ENCODE data around the gene B3GNT5.

DNA sequence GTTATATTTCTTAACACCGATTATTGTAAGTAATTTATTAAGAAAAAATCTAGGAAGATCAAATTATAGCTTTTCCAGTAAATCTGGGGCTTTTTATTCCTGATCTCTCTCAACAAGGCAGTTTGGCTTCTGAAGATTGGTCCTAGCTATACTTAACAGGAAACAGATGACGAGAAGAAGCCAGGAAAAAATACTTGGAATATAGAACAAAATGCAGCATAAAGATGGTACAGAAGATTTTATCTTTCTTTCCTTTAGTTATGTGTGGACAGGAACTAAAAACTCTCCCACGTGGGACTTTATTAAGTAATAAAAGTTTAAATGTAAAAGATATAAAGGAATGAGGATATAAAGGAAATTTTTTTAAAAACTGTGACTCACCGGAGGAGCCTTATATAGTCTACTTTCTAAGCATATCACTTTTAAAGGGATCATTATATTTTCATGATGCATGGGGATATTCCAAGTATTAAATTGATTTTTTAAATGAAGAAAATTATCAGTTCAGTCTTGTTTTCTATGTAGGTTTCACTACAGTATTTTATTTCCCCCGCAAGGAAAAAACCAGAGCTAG is 8.2 kb downstream of the B3GNT5 start:
- TF ChIP-seq, protein P1, sequence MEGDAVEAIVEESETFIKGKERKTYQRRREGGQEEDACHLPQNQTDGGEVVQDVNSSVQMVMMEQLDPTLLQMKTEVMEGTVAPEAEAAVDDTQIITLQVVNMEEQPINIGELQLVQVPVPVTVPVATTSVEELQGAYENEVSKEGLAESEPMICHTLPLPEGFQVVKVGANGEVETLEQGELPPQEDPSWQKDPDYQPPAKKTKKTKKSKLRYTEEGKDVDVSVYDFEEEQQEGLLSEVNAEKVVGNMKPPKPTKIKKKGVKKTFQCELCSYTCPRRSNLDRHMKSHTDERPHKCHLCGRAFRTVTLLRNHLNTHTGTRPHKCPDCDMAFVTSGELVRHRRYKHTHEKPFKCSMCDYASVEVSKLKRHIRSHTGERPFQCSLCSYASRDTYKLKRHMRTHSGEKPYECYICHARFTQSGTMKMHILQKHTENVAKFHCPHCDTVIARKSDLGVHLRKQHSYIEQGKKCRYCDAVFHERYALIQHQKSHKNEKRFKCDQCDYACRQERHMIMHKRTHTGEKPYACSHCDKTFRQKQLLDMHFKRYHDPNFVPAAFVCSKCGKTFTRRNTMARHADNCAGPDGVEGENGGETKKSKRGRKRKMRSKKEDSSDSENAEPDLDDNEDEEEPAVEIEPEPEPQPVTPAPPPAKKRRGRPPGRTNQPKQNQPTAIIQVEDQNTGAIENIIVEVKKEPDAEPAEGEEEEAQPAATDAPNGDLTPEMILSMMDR (IDR thresholded peaks at IDR 0.05) = no peak
- TF ChIP-seq POLR2AphosphoS5 (IDR thresholded peaks at IDR 0.05; ENCODE audit: low read depth, low read length) (no peak), TCF7L2 (IDR thresholded peaks at IDR 0.05; ENCODE audit: low read depth, low read length) (no peak), SIN3A (IDR thresholded peaks at IDR 0.05; ENCODE audit: borderline replicate concordance, insufficient read depth, low read depth, low read length) (no peak)
- TF ChIP-seq, protein P2, sequence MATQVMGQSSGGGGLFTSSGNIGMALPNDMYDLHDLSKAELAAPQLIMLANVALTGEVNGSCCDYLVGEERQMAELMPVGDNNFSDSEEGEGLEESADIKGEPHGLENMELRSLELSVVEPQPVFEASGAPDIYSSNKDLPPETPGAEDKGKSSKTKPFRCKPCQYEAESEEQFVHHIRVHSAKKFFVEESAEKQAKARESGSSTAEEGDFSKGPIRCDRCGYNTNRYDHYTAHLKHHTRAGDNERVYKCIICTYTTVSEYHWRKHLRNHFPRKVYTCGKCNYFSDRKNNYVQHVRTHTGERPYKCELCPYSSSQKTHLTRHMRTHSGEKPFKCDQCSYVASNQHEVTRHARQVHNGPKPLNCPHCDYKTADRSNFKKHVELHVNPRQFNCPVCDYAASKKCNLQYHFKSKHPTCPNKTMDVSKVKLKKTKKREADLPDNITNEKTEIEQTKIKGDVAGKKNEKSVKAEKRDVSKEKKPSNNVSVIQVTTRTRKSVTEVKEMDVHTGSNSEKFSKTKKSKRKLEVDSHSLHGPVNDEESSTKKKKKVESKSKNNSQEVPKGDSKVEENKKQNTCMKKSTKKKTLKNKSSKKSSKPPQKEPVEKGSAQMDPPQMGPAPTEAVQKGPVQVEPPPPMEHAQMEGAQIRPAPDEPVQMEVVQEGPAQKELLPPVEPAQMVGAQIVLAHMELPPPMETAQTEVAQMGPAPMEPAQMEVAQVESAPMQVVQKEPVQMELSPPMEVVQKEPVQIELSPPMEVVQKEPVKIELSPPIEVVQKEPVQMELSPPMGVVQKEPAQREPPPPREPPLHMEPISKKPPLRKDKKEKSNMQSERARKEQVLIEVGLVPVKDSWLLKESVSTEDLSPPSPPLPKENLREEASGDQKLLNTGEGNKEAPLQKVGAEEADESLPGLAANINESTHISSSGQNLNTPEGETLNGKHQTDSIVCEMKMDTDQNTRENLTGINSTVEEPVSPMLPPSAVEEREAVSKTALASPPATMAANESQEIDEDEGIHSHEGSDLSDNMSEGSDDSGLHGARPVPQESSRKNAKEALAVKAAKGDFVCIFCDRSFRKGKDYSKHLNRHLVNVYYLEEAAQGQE (IDR thresholded peaks at IDR 0.05; ENCODE audit: insufficient read depth in 1 of 2, low read depth in 2 of 2, low read length in 1 of 2) = no peak

All from Panc1 (cell line).